ENCODE results near the gene OR5B17. TPM values are rescaled to one million over a fixed set of nuclear protein-coding genes. Genes with fewer than 3 reads are reported as not detected.
"Not testable (repeated sequence)": the region's sequence is repeated elsewhere in the genome, so short reads cannot be mapped to it uniquely, and the experiment has no call there.

OR5B17 gene
- total RNA-seq (not detected), polyA plus RNA-seq (not detected)
- long read RNA-seq, donor 1: 0 reads
- long read RNA-seq, donor 2: 0 reads

DNA sequence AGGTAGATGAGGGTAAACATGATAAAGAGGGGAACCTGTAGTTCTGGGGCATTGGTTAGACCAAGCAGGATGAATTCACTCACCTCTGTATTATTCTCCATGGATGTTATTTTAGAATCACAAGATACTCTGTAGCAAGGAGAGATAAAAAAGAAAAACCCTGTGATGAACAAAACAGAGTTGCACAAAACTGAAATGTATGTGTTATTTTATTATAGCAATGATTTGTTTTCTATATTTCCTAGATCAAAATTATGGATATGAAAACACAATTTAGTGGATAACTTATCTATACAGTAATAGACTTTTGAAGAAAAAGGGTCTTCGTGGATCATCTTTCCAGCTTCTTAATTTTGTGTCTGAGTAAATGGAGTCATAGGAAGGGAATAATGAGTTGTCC, at the start of gene OR5B17:
TSS of gene OR5B17 (minus strand) at position 101 of the 400 bp plus-strand sequence. CDS start at position 101, 0 bp downstream.
- Histone ChIP-seq H3K4me1 (no peaks in the 10 kb centered on the region), H3K27ac (no peak within 1 kb of the TSS), H3K9me3 (no peaks in the 10 kb centered on the region), H3K36me3 (no peaks in the 10 kb centered on the region), H3K27me3 (replicated peaks in 1 of 7) (no peaks in the 10 kb centered on the region), H3K4me3 (no peak within 1 kb of the TSS)
- DNase-seq: no peak
- intact Hi-C loops (cut with DNase I; ENCODE audit: low total_unique reads): no loop called here
- TF ChIP-seq POLR2AphosphoS5 (IDR thresholded peaks at IDR 0.05): no peak
- WGBS, 5 donors: 41 to 58% (median 46%) methylated on average over 1 of the region's 1 CpG

DNA sequence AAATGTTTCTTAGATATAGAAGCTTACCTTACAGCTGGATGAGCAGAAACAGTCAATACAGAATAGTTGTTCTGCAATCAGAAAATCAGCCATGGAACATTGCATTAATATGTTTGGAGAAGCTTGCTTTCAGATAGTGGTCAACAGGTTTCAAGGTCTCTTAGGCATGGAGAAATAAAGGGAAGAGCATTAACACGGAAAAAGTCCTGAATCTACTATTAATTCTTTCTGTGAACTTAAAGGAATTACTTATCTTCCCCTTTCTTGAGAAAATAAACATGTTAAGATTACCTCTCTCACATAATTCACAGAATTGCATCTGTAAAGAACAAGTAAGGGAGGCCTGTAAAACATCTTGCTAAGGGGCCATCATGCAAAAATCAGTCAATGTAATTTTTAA, 47.9 kb upstream of the OR5B17 start, which contains the start of gene OR5B3:
TSS of gene OR5B3 (minus strand) at position 101 of the 400 bp plus-strand sequence. CDS start 3,465 bp downstream, outside the sequence.
- Histone ChIP-seq H3K36me3 (no peaks in the 10 kb centered on the region), H3K4me1 (no peaks in the 10 kb centered on the region), H3K4me3 (no peak within 1 kb of the TSS), H3K27me3 (replicated peaks in 1 of 7) (no peaks in the 10 kb centered on the region), H3K27ac (no peak within 1 kb of the TSS), H3K9me3 (peaks cover 0 to 57% (median 40%) of the 10 kb centered on the region in 8 donors)
- TF ChIP-seq POLR2AphosphoS5 (IDR thresholded peaks at IDR 0.05): no peak
- intact Hi-C loops (cut with DNase I; ENCODE audit: low total_unique reads): no loop called here
- DNase-seq: no peak
- WGBS, 5 donors: 65 to 88% (median 75%) methylated on average over 1 of the region's 1 CpG

DNA sequence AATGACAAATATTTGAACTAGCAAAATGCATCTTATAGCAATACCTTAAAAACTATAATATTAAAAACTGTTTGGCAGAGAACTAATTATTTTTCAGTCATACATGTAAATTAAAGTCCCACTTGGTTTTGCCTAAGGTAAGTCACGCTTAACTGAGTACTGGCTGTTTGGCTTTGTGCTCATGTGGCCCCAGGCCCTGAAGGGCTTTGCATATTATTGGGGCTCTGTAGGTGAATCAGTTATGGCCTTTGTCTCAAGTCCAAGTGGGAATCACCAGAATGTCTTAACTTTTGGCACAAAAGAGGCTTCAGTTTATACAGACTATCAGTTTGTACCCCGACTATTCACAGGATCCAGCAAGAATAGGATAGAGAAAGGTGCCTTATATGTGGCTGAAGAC, 40.8 kb upstream of the OR5B17 start:
- 78 to 88% (median 80%) methylated on average over 1 to 2 of the region's 2 CpGs for WGBS, 5 donors
- DNase-seq; H3K27ac ChIP-seq; H3K4me3 ChIP-seq; H3K27me3 ChIP-seq (replicated peaks in 1 of 7); H3K36me3 ChIP-seq; H3K4me1 ChIP-seq; intact Hi-C loops (cut with DNase I; ENCODE audit: low total_unique reads): not testable (repeated sequence)
- peaks cover 0 to 11% (median 8%) of the 10 kb centered on the region in 8 donors for H3K9me3 ChIP-seq

DNA sequence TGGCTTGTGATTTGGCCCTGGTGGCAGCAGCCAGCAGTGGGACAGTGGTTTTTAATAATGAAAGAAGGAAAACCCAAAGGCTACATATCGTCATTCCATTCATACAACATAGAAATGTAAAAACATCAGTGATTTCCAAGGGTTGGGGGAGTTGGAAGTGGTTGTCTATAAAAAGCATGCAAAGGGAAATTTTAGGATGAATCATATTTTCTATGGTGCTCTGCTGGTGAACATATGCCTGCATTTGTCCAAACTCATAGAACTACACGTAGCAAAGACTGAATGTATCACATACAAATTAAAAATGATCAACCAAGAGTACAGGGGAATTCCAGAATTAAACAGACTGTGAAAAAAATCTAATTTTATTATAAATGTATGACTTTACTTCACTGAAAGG, 36.7 kb upstream of the OR5B17 start:
- intact Hi-C loops (cut with DNase I; ENCODE audit: low total_unique reads): no loop called here
- no peak overlapping the region for H3K4me3 ChIP-seq
- no peak for TF ChIP-seq POLR2A (IDR thresholded peaks at IDR 0.05)
- no peak for TF ChIP-seq POLR2AphosphoS5 (IDR thresholded peaks at IDR 0.05)
- TF ChIP-seq, protein P1, sequence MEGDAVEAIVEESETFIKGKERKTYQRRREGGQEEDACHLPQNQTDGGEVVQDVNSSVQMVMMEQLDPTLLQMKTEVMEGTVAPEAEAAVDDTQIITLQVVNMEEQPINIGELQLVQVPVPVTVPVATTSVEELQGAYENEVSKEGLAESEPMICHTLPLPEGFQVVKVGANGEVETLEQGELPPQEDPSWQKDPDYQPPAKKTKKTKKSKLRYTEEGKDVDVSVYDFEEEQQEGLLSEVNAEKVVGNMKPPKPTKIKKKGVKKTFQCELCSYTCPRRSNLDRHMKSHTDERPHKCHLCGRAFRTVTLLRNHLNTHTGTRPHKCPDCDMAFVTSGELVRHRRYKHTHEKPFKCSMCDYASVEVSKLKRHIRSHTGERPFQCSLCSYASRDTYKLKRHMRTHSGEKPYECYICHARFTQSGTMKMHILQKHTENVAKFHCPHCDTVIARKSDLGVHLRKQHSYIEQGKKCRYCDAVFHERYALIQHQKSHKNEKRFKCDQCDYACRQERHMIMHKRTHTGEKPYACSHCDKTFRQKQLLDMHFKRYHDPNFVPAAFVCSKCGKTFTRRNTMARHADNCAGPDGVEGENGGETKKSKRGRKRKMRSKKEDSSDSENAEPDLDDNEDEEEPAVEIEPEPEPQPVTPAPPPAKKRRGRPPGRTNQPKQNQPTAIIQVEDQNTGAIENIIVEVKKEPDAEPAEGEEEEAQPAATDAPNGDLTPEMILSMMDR (IDR thresholded peaks at IDR 0.05 in 8 of 11, conservative IDR thresholded peaks at IDR 0.05 in 3 of 11): no peak
- no peaks in the 10 kb centered on the region for H3K36me3 ChIP-seq
- no peaks in the 10 kb centered on the region for H3K4me1 ChIP-seq
- no peak for DNase-seq
- WGBS, 5 donors: 37 to 87% (median 76%) methylated on average over 2 of the region's 2 CpGs
- H3K27me3 ChIP-seq (replicated peaks in 1 of 7): peaks cover 0 to 3% (median 0%) of the 10 kb centered on the region in 7 donors
- peaks cover 0 to 16% (median 8%) of the 10 kb centered on the region in 8 donors for H3K9me3 ChIP-seq
- H3K27ac ChIP-seq: no peak overlapping the region

DNA sequence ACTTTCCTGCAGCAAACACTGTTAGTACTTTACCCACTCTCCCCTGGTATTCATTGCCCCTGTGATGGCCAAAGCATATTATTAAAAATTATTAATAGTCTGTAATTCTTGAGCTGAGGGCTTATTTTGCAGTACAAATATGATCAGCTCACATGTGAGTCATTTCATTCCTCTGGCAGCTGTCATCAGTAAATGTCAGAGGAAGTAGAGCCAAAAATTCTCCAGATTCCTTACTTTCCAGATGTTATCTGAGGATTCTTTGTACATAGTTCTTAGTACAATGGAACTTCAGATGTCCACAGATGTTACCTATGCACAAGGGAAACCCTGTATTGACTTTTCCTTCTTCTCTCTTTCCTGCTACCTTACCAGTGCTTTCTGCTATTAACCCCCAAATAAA, 35.3 kb upstream of the OR5B17 start:
- H3K27ac ChIP-seq: no peak overlapping the region
- peaks cover 0 to 16% (median 8%) of the 10 kb centered on the region in 8 donors for H3K9me3 ChIP-seq
- no peak for DNase-seq
- intact Hi-C loops (cut with DNase I; ENCODE audit: low total_unique reads): no loop called here
- H3K4me1 ChIP-seq: no peaks in the 10 kb centered on the region
- H3K4me3 ChIP-seq: no peak overlapping the region
- peaks cover 0 to 5% (median 0%) of the 10 kb centered on the region in 7 donors for H3K27me3 ChIP-seq (replicated peaks in 1 of 7)
- TF ChIP-seq POLR2A (IDR thresholded peaks at IDR 0.05) (no peak), POLR2AphosphoS5 (IDR thresholded peaks at IDR 0.05) (no peak)
- TF ChIP-seq, protein P1 (IDR thresholded peaks at IDR 0.05 in 8 of 11, conservative IDR thresholded peaks at IDR 0.05 in 3 of 11): no peak
- no peaks in the 10 kb centered on the region for H3K36me3 ChIP-seq

DNA sequence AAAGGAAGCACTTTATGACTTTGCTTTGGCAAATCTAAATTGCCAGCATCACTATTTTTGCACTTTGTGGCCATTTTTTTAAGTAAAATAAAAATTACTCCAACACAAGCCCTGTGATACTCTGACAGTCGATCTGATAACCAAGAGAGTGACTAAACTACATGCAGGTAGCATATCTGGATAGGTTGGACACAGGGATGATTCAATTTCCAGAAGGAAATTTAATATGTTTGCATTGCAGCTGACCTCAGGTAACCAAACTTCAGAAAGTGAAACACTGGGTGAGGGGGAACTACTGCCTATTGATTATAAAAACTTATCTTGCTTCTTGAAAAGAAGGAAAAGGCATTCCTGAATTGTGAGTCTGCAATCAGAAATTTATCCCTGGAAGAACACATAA, 33.9 kb upstream of the OR5B17 start:
- TF ChIP-seq, protein P1 (IDR thresholded peaks at IDR 0.05 in 8 of 11, conservative IDR thresholded peaks at IDR 0.05 in 3 of 11): no peak
- no peak for TF ChIP-seq POLR2A (IDR thresholded peaks at IDR 0.05)
- intact Hi-C loops (cut with DNase I; ENCODE audit: low total_unique reads): no loop called here
- H3K27ac ChIP-seq: no peak overlapping the region
- H3K36me3 ChIP-seq: no peaks in the 10 kb centered on the region
- DNase-seq: no peak
- WGBS, 5 donors: 19 to 56% (median 37%) methylated on average over 1 of the region's 1 CpG
- H3K27me3 ChIP-seq (replicated peaks in 1 of 7): peaks cover 0 to 5% (median 0%) of the 10 kb centered on the region in 7 donors
- peaks cover 0 to 16% (median 8%) of the 10 kb centered on the region in 8 donors for H3K9me3 ChIP-seq
- H3K4me3 ChIP-seq: no peak overlapping the region
- no peaks in the 10 kb centered on the region for H3K4me1 ChIP-seq

Data from spleen (tissue), 13 donors.